GM21390 (cell line): ENCODE measurements around the gene PTGR3.

Experiments used
- ATAC-seq: cut with Tn5 transposase; IDR thresholded peaks from one replicate; pipeline ENCODE4 v1.9.1; 2021; ENCODE audit not compliant: unreplicated experiment

Gene PTGR3

GRCh38 chr18:75238100-75238499 lies 29.2 kb upstream of the PTGR3 start:
- no peak for ATAC-seq

GRCh38 chr18:75235896-75236295 lies 27.0 kb upstream of the PTGR3 start:
- no peak for ATAC-seq

GRCh38 chr18:75234901-75235300 lies 26.0 kb upstream of the PTGR3 start:
- no peak for ATAC-seq

GRCh38 chr18:75231053-75231406 lies 22.1 kb upstream of the PTGR3 start:
- no peak for ATAC-seq

GRCh38 chr18:75230163-75231052 lies 21.5 kb upstream of the PTGR3 start:
- no peak for ATAC-seq

GRCh38 chr18:75229437-75229836 lies 20.5 kb upstream of the PTGR3 start:
- no peak for ATAC-seq

- ATAC-seq, result no peak
These were observed 20.0 kb upstream of the PTGR3 start for GRCh38 chr18:75228967-75229366.

GRCh38 chr18:75227535-75228296 lies 18.8 kb upstream of the PTGR3 start:
- no peak for ATAC-seq

- no peak for ATAC-seq
These were observed 18.0 kb upstream of the PTGR3 start for GRCh38 chr18:75226956-75227316.

GRCh38 chr18:75226286-75226955 lies 17.5 kb upstream of the PTGR3 start:
- no peak for ATAC-seq

- ATAC-seq, result no peak
These were observed 14.9 kb upstream of the PTGR3 start for GRCh38 chr18:75223687-75224347.

GRCh38 chr18:75222407-75222806 lies 13.5 kb upstream of the PTGR3 start:
- ATAC-seq, result no peak

GRCh38 chr18:75221897-75222296 lies 13.0 kb upstream of the PTGR3 start:
- ATAC-seq, result no peak

- no peak for ATAC-seq
These were observed 12.5 kb upstream of the PTGR3 start for GRCh38 chr18:75221397-75221796.

GRCh38 chr18:75220551-75221355 lies 11.8 kb upstream of the PTGR3 start:
- ATAC-seq, result no peak

- no peak for ATAC-seq
These were observed 10.9 kb upstream of the PTGR3 start for GRCh38 chr18:75219745-75220375.

- no peak for ATAC-seq
These were observed 9.4 kb upstream of the PTGR3 start for GRCh38 chr18:75218065-75218923.

- ATAC-seq, result no peak
These were observed 8.2 kb upstream of the PTGR3 start for GRCh38 chr18:75216911-75217689.
